Fibroblast of the conjunctiva (primary cell): ENCODE data around the gene FAM83C.

ENCODE experiments used
- DNase-seq: peaks from one replicate; pipeline ENCODE4 v3.0.0-alpha.2; 2010; ENCODE audit warnings: low read depth

FAM83C gene

DNA sequence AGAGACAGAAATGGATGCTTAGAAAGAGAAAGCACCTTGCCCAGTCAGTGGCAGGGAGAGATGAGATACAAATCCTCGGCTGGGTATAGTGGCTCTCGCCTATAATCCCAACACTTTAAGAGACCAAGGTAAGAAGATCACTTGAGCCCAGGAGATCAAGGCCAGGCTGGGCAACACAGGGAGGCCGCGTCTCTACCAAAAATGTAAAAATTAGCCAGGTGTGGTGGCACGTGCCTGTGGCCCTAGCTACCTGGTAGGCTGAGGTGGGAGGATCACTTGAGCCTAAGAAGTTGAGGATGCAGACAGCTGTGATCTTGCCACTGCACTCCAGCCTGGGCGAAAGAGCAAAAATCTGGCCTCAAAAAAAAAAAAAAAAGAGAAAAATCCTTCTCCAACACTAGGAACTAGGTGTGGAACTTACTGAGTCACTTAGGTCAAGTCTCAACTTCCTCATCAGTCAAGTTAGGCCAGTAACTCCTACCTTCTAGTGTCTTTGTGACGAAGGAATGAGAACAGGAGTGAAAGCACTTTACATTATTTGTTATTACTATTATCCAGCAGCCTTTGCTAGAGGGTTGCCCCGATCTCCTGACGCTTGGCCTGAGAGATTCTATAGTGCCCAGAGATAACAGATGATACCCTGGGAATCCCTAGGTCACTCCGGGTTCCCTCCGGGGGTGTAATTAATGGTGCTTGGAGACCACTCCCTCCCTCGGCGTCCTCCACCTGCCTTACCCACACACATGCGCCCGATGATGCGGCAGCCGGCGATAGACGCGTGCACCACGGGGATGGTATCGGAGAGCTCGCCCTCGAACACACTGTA lies 8.6 kb downstream of the FAM83C start:
- DNase-seq, result no peak

- DNase-seq, result no peak
Observed at GRCh38 chr20:35281506-35282101, 10.6 kb downstream of the FAM83C start.

DNA sequence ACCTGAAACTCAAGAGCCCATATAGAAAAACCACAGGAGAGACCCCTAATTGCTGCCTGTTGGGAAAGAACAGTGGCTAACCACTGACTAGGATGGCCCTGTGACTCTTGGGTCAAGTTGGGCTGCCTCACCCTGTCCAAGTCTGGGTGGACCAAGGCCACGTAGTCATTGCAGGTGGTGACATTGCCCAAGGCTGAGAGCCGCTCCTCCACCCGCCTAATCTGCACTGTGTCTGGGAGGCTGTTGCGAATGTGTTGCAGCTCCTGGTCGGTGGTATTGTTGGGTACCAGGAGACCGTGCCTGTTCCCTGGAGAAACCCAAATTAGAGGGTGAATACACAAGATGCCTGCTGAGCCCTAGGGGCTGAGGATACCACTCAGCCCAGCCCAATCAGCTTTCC lies 11.7 kb downstream of the FAM83C start:
- no peak for DNase-seq

- DNase-seq, result no peak
Observed at GRCh38 chr20:35279533-35280174, 12.6 kb downstream of the FAM83C start.

- DNase-seq, result no peak
Observed at GRCh38 chr20:35279040-35279439, 13.2 kb downstream of the FAM83C start.

DNA sequence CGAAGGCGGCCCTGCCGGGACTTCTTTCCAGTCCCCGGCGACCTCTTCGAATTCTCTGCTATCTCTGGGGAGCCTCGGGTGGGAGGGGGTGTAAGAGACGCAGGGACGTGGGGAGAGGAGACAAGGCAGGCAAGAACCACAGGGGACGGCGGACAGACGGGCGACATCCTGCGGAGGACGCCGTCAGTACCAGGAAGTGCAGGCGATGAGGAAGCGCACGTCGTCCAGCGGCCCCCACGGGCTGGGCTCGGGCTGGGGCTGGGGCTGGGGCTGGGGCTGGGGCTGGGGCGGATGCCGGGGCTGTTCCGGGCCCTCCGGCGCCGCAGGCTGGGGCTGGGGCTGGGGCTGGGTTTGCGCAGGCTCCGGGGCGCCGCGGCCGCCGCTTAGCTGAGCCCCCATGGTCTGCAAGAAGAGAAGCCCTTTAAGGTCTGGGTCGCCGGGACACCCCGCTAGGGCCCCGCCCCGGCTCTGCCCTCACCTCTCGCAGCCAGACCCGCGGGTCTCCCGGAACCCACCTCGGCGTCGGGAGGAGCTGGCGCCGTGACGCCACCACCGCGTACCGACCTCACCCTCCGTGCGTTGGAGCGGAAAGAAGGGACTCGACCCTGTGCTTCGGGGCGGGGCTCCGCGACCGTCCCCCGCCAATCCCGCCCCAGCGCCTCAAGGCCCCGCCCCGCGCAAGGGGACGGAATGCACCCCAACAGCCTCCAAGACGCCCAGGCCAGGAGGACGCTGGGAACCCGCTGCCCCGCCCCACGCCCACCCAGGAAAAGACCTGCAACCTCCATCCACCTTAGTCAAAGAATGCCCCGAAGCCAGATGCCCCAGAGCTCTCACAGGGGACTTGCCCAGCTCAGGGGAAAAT lies 14.5 kb downstream of the FAM83C start, which contains the start of gene MMP24OS:
TSS of gene MMP24OS (minus strand) at position 592 of the 865 bp plus-strand sequence. CDS start at position 399, 193 bp downstream.
- DNase-seq, result peak; percentile 48

DNA sequence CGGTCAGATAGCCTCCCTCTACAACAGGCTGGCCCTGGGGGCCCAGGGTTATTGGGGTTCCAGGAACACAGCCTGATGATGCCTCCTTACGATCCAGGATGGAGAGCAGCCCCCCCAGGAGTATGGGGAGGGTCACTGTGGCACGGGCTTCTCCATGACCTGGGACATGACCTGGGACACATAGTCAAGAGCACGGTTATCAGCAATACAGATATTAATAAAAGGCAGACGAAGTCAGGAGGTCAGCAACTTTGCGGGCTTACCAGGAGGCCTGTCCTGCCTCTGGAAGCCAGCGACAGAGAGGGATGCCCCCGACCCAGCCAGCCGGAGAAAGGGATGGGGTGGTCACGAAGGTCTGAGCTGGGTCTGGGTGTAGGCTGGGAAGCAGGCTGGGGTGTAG lies 15.1 kb downstream of the FAM83C start:
- no peak for DNase-seq

DNA sequence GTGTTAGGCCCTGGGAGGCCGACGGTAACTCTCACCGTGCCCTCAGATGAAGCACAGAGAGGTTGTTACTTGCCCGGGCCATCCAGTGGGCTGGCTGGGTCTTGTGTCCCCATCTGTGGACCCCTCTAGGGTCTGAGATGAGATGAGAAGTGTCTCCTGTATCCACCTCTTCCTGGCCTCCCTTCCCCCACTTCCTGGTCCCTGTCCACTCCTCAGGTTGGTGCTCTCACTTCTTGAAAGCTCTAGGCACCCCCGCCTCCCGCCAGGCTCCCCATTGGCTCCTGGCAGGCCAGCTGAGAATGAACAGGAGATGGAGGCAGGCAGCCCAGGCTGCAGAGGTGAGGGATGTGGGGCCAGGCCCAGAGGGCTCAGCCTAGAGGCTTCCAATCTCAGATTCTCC lies 15.8 kb downstream of the FAM83C start:
- no peak for DNase-seq

DNA sequence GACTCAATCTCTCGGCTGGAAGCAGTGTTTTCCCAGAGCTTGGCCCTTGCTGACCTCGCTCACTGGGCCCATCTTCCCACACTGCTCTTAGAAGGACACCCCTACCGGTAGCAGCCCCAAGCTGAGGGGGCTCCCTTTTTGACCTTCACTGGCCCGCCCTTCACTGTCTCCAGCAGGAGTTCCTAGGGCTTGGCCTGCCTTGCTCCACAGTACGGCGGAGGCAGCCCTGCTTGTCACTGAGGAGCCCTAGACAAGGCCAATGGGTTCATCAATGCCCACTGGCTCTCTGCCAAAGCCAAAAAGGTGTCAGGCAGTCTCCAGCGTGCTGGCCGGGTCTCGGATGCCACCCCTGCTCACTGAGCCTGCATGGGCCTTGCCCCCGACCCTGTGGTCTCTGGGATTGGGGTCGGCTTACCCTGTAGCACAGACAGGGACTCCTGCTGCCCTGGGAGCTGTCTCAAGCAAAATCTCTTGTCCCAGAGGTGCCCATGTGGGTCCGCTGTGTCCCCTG lies 16.4 kb downstream of the FAM83C start:
- no peak for DNase-seq

DNA sequence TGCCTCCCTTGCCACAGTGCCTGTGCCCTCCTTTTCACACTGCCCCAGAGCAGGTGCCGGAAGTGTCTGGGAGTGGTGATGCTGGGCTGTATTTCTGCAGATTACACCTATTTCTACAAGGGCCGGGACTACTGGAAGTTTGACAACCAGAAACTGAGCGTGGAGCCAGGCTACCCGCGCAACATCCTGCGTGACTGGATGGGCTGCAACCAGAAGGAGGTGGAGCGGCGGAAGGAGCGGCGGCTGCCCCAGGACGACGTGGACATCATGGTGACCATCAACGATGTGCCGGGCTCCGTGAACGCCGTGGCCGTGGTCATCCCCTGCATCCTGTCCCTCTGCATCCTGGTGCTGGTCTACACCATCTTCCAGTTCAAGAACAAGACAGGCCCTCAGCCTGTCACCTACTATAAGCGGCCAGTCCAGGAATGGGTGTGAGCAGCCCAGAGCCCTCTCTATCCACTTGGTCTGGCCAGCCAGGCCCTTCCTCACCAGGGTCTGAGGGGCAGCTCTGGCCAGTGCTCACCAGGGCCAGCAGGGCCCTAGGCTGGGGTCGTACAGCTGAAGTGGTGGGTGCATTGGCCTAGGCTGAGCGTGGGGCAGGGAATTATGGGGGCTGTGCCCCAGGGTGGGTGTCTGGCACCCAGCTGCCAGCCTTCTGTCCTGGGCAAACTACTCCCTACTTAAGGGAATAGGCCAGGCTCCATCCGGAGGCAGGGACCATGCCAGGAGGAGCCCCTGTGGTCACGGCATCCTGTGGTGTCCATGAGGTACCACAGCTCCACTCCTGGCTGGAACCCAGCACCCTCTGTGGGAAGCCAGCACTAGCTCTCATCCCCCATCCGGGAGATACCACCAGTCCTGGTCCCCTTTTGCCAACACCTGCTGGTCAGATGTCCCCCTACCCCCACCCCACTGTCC lies 17.8 kb downstream of the FAM83C start:
- no peak for DNase-seq

- no peak for DNase-seq
Observed at GRCh38 chr20:35273449-35274171, 18.6 kb downstream of the FAM83C start.

GRCh38 chr20:35271904-35272303 lies 20.3 kb downstream of the FAM83C start:
- no peak for DNase-seq

- DNase-seq, result no peak
Observed at GRCh38 chr20:35271073-35271882, 20.9 kb downstream of the FAM83C start.

GRCh38 chr20:35270021-35270902 lies 22.0 kb downstream of the FAM83C start:
- DNase-seq, result no peak

DNA sequence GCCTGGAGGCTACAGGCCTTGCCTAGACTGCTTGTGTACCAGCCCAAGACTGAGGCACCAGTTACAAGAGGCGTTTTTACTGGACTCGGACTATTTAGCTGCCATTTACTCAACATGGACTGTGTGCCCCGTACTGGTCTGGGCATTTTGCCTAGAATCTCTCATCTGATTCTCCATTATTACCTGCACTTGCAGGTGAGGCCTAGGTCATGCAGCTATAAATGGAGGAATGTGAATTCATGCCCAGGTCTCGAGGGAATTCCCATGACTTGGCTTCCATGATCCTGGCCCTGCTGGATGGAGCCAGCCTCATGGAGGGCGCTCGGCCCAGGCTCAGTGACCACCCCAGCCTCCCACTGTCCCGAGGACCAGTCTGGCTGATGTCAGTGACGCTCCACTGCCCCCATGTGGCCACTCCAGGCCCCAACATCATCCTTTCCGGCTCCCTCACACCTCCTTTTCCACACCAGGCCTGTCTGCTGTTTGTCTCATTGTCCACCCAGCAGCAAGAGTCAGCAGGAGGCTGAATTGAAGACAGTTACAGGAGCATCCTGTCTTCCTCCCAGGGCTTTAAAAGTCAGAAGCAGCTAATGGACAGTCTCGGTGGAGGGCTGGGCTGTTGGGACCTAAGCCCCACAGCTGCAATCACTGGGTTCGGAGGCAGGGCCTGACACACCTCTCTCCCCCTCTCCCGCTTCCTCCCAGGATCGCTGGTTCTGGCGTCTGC lies 23.0 kb downstream of the FAM83C start:
- DNase-seq, result no peak

- DNase-seq, result no peak
Observed at GRCh38 chr20:35267092-35267491, 25.1 kb downstream of the FAM83C start.

- no peak for DNase-seq
Observed at GRCh38 chr20:35264755-35265154, 27.5 kb downstream of the FAM83C start.
